Measurements from ENCODE around the gene DIS3L2.

- TF ChIP-seq CTCF (conservative IDR thresholded peaks at IDR 0.05; ENCODE audit: low read length) = no peak
- TF ChIP-seq EZH2phosphoT487 (IDR thresholded peaks at IDR 0.05; ENCODE audit: borderline replicate concordance, low read depth, low read length) = no peak
These were observed 381.4 kb downstream of the DIS3L2 start for GRCh38 chr2:232342635-232343565.

Data from OCI-LY7 (cell line).